ENCODE data around the gene MYOM3.

- no peak for TF ChIP-seq CTCF (IDR thresholded peaks at IDR 0.05)
- no peak for TF ChIP-seq POLR2A (IDR thresholded peaks at IDR 0.05)
- TF ChIP-seq POLR2AphosphoS5 (IDR thresholded peaks at IDR 0.05; ENCODE audit: insufficient read depth in 1 of 2, low read depth in 1 of 2), result no peak
Observed at GRCh38 chr1:24080131-24080530, 31.8 kb downstream of the MYOM3 start.

Measured in vagina (tissue), 2 donors.